Adrenal gland (tissue), 5 donors: Measurements from ENCODE around the gene NEIL1.

Experiments
- POLR2A ChIP-seq, 2 donors: fragments of 450-650 bp; IDR thresholded peaks; one replicate each; pipeline ENCODE4 v1.6.1; 2017; ENCODE audit warnings: antibody characterized with exemption in 2 of 2, mild to moderate bottlenecking in 2 of 2, moderate library complexity in 1 of 2
- TF ChIP-seq, protein P1 (sequence below), 6 experiments: fragments of 450-650 bp in 4 of 6; fragments of 200-600 bp in 2 of 6; sonication (generic) in 1 of 6; IDR thresholded peaks; 1 replicate in 5 of 6; 2 replicates in 1 of 6; pipeline versions ENCODE4 v1.5.1 to v1.8.0; 2016 to 2021; ENCODE audit warnings: antibody characterized with exemption in 6 of 6, mild to moderate bottlenecking in 2 of 6, moderate library complexity in 1 of 6
- donor health status: DM: no; HTN: no; CAD: no.

GRCh38 chr15:75360391-75360790, 13.6 kb downstream of the NEIL1 start:
- TF ChIP-seq, protein P1, sequence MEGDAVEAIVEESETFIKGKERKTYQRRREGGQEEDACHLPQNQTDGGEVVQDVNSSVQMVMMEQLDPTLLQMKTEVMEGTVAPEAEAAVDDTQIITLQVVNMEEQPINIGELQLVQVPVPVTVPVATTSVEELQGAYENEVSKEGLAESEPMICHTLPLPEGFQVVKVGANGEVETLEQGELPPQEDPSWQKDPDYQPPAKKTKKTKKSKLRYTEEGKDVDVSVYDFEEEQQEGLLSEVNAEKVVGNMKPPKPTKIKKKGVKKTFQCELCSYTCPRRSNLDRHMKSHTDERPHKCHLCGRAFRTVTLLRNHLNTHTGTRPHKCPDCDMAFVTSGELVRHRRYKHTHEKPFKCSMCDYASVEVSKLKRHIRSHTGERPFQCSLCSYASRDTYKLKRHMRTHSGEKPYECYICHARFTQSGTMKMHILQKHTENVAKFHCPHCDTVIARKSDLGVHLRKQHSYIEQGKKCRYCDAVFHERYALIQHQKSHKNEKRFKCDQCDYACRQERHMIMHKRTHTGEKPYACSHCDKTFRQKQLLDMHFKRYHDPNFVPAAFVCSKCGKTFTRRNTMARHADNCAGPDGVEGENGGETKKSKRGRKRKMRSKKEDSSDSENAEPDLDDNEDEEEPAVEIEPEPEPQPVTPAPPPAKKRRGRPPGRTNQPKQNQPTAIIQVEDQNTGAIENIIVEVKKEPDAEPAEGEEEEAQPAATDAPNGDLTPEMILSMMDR (IDR thresholded peaks at IDR 0.05) = no peak
- TF ChIP-seq POLR2A (IDR thresholded peaks at IDR 0.05) = no peak
